H1 (cell line): ENCODE results near the gene PNLIPRP1. TPM values are rescaled to one million over a fixed set of nuclear protein-coding genes. Genes with fewer than 3 reads are reported as not detected.

Source experiments
- ASH2L ChIP-seq: fragments of 200-600, 300-600 bp; sonication (generic); IDR thresholded peaks from one replicate; pipeline ENCODE4 v1.7.1; 2017; ENCODE audit warnings: low read length
- KDM4A ChIP-seq: IDR thresholded peaks from one replicate; pipeline ENCODE4 v1.7.1; 2012; ENCODE audit warnings: low read depth, mild to moderate bottlenecking, moderate library complexity, low read length, inconsistent platforms; ENCODE audit not compliant: severe bottlenecking
- TCF12 ChIP-seq: IDR thresholded peaks from 2 replicates; pipeline ENCODE4 v1.6.1; 2011; ENCODE audit warnings: low read depth, mild to moderate bottlenecking, low read length
- YY1 ChIP-seq: IDR thresholded peaks from 2 replicates; pipeline ENCODE4 v1.6.1; 2011; ENCODE audit warnings: low read depth, mild to moderate bottlenecking, low read length
- polyA plus RNA-seq, 7 experiments: library from polyadenylated mRNA; depleted of rRNA in 3 of 7; stranded (reverse) in 5 of 7; unstranded in 2 of 7; fragments of >200 nt in 5 of 7; fragments of 200-250 nt in 2 of 7; gene quantifications; 1 replicate in 5 of 7; 2 replicates in 1 of 7; 4 replicates in 1 of 7; pipeline versions ENCODE4 v1.2.1 to v1.2.3, GENCODE V29; 2011 to 2013; ENCODE audit warnings: missing spikeins in 2 of 7, mixed read lengths in 2 of 7
- total RNA-seq: library from RNA; stranded (reverse); fragmentation: NEBNext Ultra II Directional; extraction: Animal tissue kit (Norgen Biotek cat#: 25700); gene quantifications from 2 replicates; pipeline ENCODE4 v1.2.1, GENCODE V29; 2021

Gene PNLIPRP1
- total and polyA plus RNA-seq, 2 of the 8 experiments (the other 6 are each of a cell fraction or from before 2014, with no cell fraction given), result not detected

- TF ChIP-seq ASH2L (no peak), YY1 (no peak), KDM4A (no peak), TCF12 (no peak)
- TF ChIP-seq, all 59 proteins: peak for 0
These were observed 21.5 kb downstream of the PNLIPRP1 start (continued) for GRCh38 chr10:116612107-116612769.
